Measurements from ENCODE around the gene GPC6.
"Not testable (repeated sequence)": the region's sequence is repeated elsewhere in the genome, so short reads cannot be mapped to it uniquely, and the experiment has no call there.

GPC6 gene

GRCh38 chr13:93435651-93436050 lies 209.0 kb downstream of the GPC6 start:
- no peak overlapping the region for H3K4me3 ChIP-seq (ENCODE audit: low read depth, low read length)

GRCh38 chr13:93437081-93437480 lies 210.5 kb downstream of the GPC6 start:
- TF ChIP-seq CTCF (IDR thresholded peaks at IDR 0.05; ENCODE audit: borderline replicate concordance, insufficient read depth, low read depth, low read length) = no peak
- no peak overlapping the region for H3K4me3 ChIP-seq (ENCODE audit: low read depth, low read length)

More at GRCh38 chr13:93435651-93436050, 209.0 kb downstream of the GPC6 start:
- no peak for TF ChIP-seq CTCF (IDR thresholded peaks at IDR 0.05; ENCODE audit: borderline replicate concordance, insufficient read depth, low read depth, low read length)

- no peak overlapping the region for H3K4me3 ChIP-seq (ENCODE audit: low read depth, low read length)
- TF ChIP-seq CTCF (IDR thresholded peaks at IDR 0.05; ENCODE audit: borderline replicate concordance, insufficient read depth, low read depth, low read length) = no peak
Observed at GRCh38 chr13:93446238-93446637, 219.6 kb downstream of the GPC6 start.

GRCh38 chr13:93450191-93450621 lies 223.6 kb downstream of the GPC6 start:
- TF ChIP-seq CTCF (IDR thresholded peaks at IDR 0.05; ENCODE audit: borderline replicate concordance, insufficient read depth, low read depth, low read length) = no peak
- H3K4me3 ChIP-seq (ENCODE audit: low read depth, low read length) = no peak overlapping the region

- no peak overlapping the region for H3K4me3 ChIP-seq (ENCODE audit: low read depth, low read length)
- no peak for TF ChIP-seq CTCF (IDR thresholded peaks at IDR 0.05; ENCODE audit: borderline replicate concordance, insufficient read depth, low read depth, low read length)
Observed at GRCh38 chr13:93450761-93451160, 224.2 kb downstream of the GPC6 start.

GRCh38 chr13:93454676-93455235 lies 228.1 kb downstream of the GPC6 start:
- not testable (repeated sequence) for H3K4me3 ChIP-seq (ENCODE audit: low read depth, low read length)

- no peak for TF ChIP-seq CTCF (IDR thresholded peaks at IDR 0.05; ENCODE audit: borderline replicate concordance, insufficient read depth, low read depth, low read length)
- no peak overlapping the region for H3K4me3 ChIP-seq (ENCODE audit: low read depth, low read length)
Observed at GRCh38 chr13:93455861-93456260, 229.3 kb downstream of the GPC6 start.

GRCh38 chr13:93460005-93460404 lies 233.4 kb downstream of the GPC6 start:
- H3K4me3 ChIP-seq (ENCODE audit: low read depth, low read length) = no peak overlapping the region
- TF ChIP-seq CTCF (IDR thresholded peaks at IDR 0.05; ENCODE audit: borderline replicate concordance, insufficient read depth, low read depth, low read length) = no peak

All from GM12875 (cell line).